HCT116 (cell line): ENCODE results near the gene SERPINE3. TPM values are rescaled to one million over a fixed set of nuclear protein-coding genes. Genes with fewer than 3 reads are reported as not detected.

Source experiments
- microRNA-seq: library from miRNA; unstranded; fragments of <30 nt; microRNA quantifications from one replicate; pipeline ENCODE4, GENCODE V29; 2016; ENCODE audit warnings: borderline number of aligned reads
- total RNA-seq: library from RNA; stranded (reverse); gene quantifications from one replicate; pipeline ENCODE4 v1.2.1, GENCODE V29; 2021; ENCODE audit not compliant: unreplicated experiment

The SERPINE3 gene
- total RNA-seq, 1 experiment from 2014 or later: not detected

Small RNA genes within 50 kb of the gene (microRNA-seq; reads per million reads assigned to microRNA genes)
- gene MIR5693: not detected

Other genes with a start within 250 kb of the SERPINE3 start
- not detected for gene C13orf42, start 228.4 kb upstream of the SERPINE3 start, total RNA-seq
- 3.1 TPM for gene FAM124A, start 117.3 kb upstream of the SERPINE3 start, total RNA-seq
- gene INTS6, start 113.3 kb downstream of the SERPINE3 start, total RNA-seq: 44.7 TPM
- gene WDFY2, start 244.8 kb downstream of the SERPINE3 start, total RNA-seq: 6.1 TPM